ENCODE measurements around the gene NOC2L. TPM values are rescaled to one million over a fixed set of nuclear protein-coding genes. Genes with fewer than 3 reads are reported as not detected.

NOC2L gene
- total RNA-seq, 4 donors from 2014 or later, result 45.6 to 61.9 (median 56.3) TPM

DNA sequence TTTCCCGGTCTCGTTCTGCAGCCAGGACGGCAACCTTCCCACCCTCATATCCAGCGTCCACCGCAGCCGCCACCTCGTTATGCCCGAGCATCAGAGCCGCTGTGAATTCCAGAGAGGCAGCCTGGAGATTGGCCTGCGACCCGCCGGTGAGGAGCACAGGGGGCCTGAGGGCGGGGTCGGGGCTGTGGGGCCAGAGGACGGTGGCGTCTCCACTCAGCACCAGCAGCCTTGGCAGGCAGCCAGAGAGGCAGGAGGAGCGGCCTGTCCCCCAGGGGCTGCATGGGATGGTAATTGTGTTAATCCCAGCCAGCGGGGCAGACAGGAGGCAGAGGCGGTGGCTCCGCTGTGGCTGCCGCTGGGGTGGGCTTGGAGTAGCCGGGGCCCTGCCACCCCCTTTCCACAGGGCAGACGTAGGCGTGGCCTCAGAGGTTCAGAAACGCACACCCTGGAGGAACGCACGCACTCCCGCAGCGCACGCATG is 23.3 kb downstream of the NOC2L start:
- H3K27ac ChIP-seq, result no peak overlapping the region
- 0% methylated on average over 2 of the region's 30 CpGs for WGBS
- H3K36me3 ChIP-seq, result no peaks in the 10 kb centered on the region
- H3K27me3 ChIP-seq, result peaks cover 88% of the 10 kb centered on the region
- no peaks in the 10 kb centered on the region for H3K9me3 ChIP-seq
- H3K4me1 ChIP-seq, result peaks cover 32% of the 10 kb centered on the region
- TF ChIP-seq EP300 (IDR thresholded peaks at IDR 0.05) (no peak), POLR2AphosphoS5 (IDR thresholded peaks at IDR 0.05) (no peak), POLR2A (IDR thresholded peaks at IDR 0.05) (no peak), CTCF (IDR thresholded peaks at IDR 0.05) (no peak)
- DNase-seq (ENCODE audit: low spot score in 2 of 2), result no peak
- no peak overlapping the region for H3K4me3 ChIP-seq

GRCh38 chr1:934991-935750 is 23.9 kb downstream of the NOC2L start:
- no peak for DNase-seq (ENCODE audit: low spot score in 2 of 2)
- TF ChIP-seq EP300 (IDR thresholded peaks at IDR 0.05) (no peak), POLR2AphosphoS5 (IDR thresholded peaks at IDR 0.05) (no peak), POLR2A (IDR thresholded peaks at IDR 0.05) (no peak), CTCF (IDR thresholded peaks at IDR 0.05) (no peak)
- Histone ChIP-seq H3K27ac (no peak overlapping the region), H3K4me1 (peaks cover 25% of the 10 kb centered on the region), H3K9me3 (no peaks in the 10 kb centered on the region), H3K4me3 (no peak overlapping the region), H3K36me3 (no peaks in the 10 kb centered on the region), H3K27me3 (peaks cover 88% of the 10 kb centered on the region)
- WGBS, result 7% methylated on average over 10 of the region's 37 CpGs

GRCh38 chr1:933603-933940 is 25.5 kb downstream of the NOC2L start:
- no peaks in the 10 kb centered on the region for H3K36me3 ChIP-seq
- no peak overlapping the region for H3K4me3 ChIP-seq
- H3K9me3 ChIP-seq, result no peaks in the 10 kb centered on the region
- DNase-seq (ENCODE audit: low spot score in 2 of 2), result no peak
- 20% methylated on average over 3 of the region's 10 CpGs for WGBS
- TF ChIP-seq EP300 (IDR thresholded peaks at IDR 0.05), result no peak
- no peak for TF ChIP-seq CTCF (IDR thresholded peaks at IDR 0.05)
- no peak for TF ChIP-seq POLR2A (IDR thresholded peaks at IDR 0.05)
- no peak for TF ChIP-seq POLR2AphosphoS5 (IDR thresholded peaks at IDR 0.05)
- H3K4me1 ChIP-seq, result peaks cover 20% of the 10 kb centered on the region
- H3K27me3 ChIP-seq, result peaks cover 89% of the 10 kb centered on the region
- no peak overlapping the region for H3K27ac ChIP-seq

DNA sequence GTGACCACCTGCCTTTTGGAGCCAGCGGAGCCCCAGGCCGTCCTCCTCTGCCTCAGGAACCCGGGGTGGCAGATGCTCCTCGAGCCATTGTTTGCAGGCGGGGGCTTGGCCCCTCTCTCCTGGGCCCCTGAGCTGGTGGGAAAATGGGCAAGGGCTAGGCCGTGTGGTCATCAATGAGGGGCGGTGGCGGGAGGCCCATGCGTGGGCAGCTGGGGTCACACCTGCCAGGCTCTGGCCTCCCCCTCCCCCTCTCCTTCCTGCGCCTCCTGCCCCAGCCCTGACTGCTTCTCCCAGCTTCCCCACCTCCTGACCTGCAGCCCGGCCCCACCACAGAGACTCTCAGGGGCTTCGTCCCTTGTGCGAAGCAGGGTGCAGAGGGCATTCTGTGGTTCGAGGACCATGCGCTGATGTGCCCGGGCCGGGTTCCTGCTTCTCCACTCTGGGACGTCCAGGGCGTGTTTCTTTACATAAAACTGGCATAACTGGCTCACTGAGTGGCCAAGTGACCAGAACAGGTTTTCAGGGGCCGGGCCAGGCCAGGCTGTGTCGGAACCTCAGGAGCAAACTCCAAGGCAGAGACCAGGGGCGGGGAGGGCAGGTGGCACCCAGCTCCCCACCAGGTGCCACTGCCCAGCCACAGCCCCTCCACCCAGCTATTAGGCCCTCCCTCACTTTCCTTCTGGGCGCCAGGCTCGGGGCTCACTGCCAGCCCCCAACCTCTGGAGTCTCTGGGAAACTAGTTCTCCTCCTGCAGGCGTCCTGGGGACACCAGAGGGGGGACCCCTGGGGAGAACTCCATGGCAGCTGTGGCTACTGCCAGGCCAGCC is 26.1 kb downstream of the NOC2L start:
- Histone ChIP-seq H3K36me3 (no peaks in the 10 kb centered on the region), H3K9me3 (no peaks in the 10 kb centered on the region), H3K4me1 (peaks cover 20% of the 10 kb centered on the region), H3K27ac (no peak overlapping the region), H3K4me3 (no peak overlapping the region), H3K27me3 (peaks cover 87% of the 10 kb centered on the region)
- no peak for TF ChIP-seq EP300 (IDR thresholded peaks at IDR 0.05)
- no peak for TF ChIP-seq CTCF (IDR thresholded peaks at IDR 0.05)
- TF ChIP-seq POLR2A (IDR thresholded peaks at IDR 0.05), result no peak
- WGBS, result 84% methylated on average over 18 of the region's 25 CpGs
- DNase-seq (ENCODE audit: low spot score in 2 of 2), result no peak

DNA sequence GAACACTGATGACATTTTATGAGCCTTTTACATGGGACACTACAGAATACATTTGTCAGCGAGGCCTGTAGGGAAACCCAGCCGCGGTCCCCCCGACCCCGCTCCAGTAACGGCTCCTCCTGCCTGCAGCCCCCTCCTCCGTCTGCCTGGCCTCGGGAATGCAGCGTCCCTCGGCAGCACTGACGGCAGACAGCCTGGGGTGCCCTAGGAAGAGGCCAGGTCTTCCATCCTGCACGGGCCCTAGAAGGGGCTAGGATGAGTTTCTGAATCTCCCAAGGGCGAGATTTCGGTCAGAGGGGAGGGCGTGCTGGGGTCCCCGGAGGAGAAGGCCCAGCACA is 26.9 kb downstream of the NOC2L start:
- no peak for TF ChIP-seq EP300 (IDR thresholded peaks at IDR 0.05)
- TF ChIP-seq POLR2A (IDR thresholded peaks at IDR 0.05), result no peak
- TF ChIP-seq POLR2AphosphoS5 (IDR thresholded peaks at IDR 0.05), result no peak
- TF ChIP-seq CTCF (IDR thresholded peaks at IDR 0.05), result no peak
- no peak overlapping the region for H3K27ac ChIP-seq
- no peaks in the 10 kb centered on the region for H3K9me3 ChIP-seq
- DNase-seq (ENCODE audit: low spot score in 2 of 2), result no peak
- H3K36me3 ChIP-seq, result no peaks in the 10 kb centered on the region
- WGBS, result 63% methylated on average over 16 of the region's 16 CpGs
- H3K4me1 ChIP-seq, result peaks cover 20% of the 10 kb centered on the region
- no peak overlapping the region for H3K4me3 ChIP-seq
- peaks cover 86% of the 10 kb centered on the region for H3K27me3 ChIP-seq
